HG03432 (cell line): ENCODE results near the gene CACNG4.

Experiments used
- ATAC-seq: cut with Tn5 transposase; IDR thresholded peaks from one replicate; pipeline ENCODE4 v1.9.1; 2021; ENCODE audit warnings: mild to moderate bottlenecking, moderate library complexity; ENCODE audit not compliant: unreplicated experiment

Gene CACNG4

GRCh38 chr17:67015001-67015400 is 50.5 kb downstream of the CACNG4 start:
- no peak for ATAC-seq

DNA sequence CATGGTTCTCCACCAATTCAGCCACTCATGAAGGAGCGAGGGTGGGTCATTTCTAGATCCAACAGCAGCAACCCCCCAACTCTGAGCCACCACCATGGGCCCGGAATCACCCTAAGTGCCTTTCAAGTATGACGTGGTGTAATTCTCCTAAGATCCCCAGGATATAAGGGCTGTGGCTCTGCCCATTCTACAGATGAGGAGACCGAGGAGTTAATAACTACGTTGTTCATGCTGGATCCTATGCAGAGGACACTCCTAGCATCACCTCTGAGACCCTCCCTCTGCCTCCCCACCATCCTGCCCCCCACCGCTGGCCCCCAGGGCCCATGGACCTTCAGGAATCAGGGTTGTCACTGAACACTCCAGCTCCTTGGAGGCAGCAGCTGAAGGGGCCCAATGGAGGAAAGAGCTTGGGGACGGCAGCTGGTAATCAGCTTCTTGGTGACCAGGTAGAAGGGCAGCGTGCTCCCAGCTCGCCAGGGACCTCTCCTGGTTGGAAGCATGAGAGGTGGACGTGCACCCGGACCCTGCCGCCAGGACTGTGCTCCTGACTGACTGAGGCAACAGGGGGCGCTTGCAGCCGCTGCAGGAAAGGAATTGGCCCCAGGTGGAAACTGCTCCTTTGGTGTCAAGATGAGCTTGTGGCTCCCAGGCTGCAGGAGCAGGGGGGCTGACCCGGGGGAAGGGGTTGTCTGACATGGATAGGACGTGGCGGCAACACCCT is 51.7 kb downstream of the CACNG4 start:
- no peak for ATAC-seq

- no peak for ATAC-seq
Measured at GRCh38 chr17:67017910-67018309, 53.4 kb downstream of the CACNG4 start.

- no peak for ATAC-seq
Measured at GRCh38 chr17:67018471-67019434, 54.2 kb downstream of the CACNG4 start.

GRCh38 chr17:67019809-67020208 is 55.3 kb downstream of the CACNG4 start:
- no peak for ATAC-seq

DNA sequence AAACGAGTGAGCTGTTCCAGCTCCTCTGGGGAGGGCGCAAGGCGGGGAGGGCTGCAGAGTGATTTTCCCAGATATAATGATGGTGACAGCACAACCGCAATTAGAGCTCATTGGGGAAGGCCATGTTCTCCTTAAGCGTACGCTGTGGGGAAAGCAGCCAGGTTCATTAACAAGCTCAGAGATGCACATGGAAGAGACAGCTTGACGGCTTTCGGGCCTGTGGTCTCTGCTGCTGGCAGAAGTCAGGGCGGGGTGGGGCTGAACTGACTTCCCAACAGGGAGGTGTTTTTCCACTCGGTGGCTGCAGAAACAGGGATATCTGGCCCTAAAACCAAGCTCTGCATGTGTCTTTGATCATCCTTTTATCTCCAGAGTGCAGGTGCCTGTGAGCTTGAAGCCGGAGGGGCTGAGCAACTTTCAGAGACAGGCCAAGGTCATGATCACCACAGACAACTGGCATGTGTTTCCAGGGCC is 55.8 kb downstream of the CACNG4 start:
- ATAC-seq = no peak

- ATAC-seq = no peak
Measured at GRCh38 chr17:67021196-67021595, 56.7 kb downstream of the CACNG4 start.

- no peak for ATAC-seq
Measured at GRCh38 chr17:67021743-67022450, 57.4 kb downstream of the CACNG4 start.

DNA sequence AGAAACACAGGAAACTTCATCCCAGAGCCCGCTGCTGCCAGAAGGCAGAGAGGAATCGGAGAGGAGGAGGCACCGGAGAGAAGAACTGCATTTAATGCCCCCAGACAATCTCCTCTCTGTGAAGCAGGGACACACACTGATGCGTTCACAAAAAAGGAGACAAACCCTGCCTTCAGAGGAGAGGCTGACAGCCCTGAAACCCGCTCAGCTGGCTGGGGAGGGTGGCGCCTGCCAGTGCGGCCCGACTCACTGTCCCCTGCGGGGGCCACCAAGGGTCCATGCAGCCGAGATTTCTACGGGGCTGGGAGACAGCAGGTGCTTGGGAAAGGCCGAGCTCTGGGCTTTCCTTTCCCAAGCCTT is 57.9 kb downstream of the CACNG4 start:
- no peak for ATAC-seq

GRCh38 chr17:67024736-67025135 is 60.2 kb downstream of the CACNG4 start:
- ATAC-seq = no peak

- ATAC-seq = no peak
Measured at GRCh38 chr17:67025216-67025792, 60.8 kb downstream of the CACNG4 start.

GRCh38 chr17:67026341-67026740 is 61.8 kb downstream of the CACNG4 start:
- no peak for ATAC-seq

- ATAC-seq = no peak
Measured at GRCh38 chr17:67027031-67027628, 62.6 kb downstream of the CACNG4 start.

- ATAC-seq = no peak
Measured at GRCh38 chr17:67030641-67031040, 66.1 kb downstream of the CACNG4 start.

DNA sequence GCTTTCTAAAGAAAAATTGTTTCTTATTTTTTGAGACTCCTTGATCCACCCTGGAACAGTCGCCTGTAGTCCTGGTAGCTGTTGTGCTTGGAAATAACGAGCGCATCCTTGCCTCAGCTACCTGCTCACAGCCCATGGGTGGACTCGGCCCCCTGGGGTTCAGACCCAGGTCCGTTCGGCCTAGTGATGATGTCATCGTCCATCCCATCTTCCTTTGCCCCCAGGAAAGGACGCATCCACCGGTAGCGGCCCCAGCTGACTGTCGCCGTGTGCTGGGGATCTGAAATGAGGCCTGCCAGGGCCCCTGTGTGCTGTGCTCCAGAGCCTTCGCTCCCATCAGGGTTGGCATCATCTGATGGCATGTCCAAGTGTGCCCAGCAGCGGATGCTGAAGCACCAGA is 67.9 kb downstream of the CACNG4 start:
- no peak for ATAC-seq

GRCh38 chr17:67032985-67033384 is 68.5 kb downstream of the CACNG4 start:
- ATAC-seq = no peak

- no peak for ATAC-seq
Measured at GRCh38 chr17:67033613-67034012, 69.1 kb downstream of the CACNG4 start.

DNA sequence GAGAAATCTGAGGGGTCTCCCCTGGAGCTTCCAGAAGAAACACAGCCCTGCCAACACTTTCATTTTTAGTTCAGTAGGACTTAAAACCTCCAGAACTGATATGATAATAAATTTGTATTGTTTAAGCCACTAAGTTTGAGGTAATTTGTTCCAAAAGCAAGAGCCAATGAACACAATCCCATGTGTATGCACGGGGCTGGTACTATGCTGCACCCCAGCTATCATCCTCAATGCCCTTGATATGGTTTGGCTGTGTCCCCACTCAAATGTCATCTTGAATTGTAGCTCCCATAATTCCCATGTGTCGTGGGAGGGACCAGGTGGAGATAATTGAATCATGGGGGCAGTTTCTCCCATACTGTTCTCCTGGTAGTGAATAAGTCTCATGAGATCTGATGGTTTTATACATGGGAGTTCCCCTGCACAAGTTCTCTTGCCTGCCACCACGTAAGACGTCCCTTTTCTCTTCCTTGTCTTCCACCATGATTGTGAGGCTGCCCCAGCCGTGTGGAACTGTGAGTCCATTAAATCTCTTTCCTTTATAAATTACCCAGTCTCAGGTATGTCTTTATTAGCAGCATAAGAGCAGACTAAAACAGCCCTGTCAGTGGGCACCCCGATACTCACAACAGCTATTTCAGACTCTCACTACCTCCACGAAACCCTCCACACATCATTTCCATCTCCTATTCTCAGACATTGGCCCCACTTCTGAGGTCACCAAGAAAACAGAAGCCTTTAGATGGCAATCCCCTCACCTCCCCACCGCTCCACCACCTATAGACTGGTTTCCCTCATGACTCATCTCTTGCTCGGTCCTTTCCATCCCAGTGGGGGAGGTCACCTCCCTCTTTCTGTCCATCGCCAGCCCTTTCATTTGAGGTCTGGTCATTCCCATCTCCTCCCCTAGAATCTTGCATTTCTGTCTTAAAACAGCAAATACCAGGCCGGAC is 70.9 kb downstream of the CACNG4 start:
- no peak for ATAC-seq

GRCh38 chr17:67038861-67039365 is 74.4 kb downstream of the CACNG4 start:
- no peak for ATAC-seq
